CMK (cell line): Measurements from ENCODE around the gene RGL1.

ENCODE experiments used
- DNase-seq: peaks from one replicate; pipeline ENCODE4 v3.0.0-alpha.2; 2010; ENCODE audit warnings: low read depth

RGL1 gene

GRCh38 chr1:183821889-183822611 lies 17.1 kb downstream of the RGL1 start:
- DNase-seq: no peak

GRCh38 chr1:183824291-183824690 lies 19.4 kb downstream of the RGL1 start:
- DNase-seq: peak; percentile 64

GRCh38 chr1:183827801-183828200 lies 22.9 kb downstream of the RGL1 start:
- no peak for DNase-seq

GRCh38 chr1:183830389-183830788 lies 25.5 kb downstream of the RGL1 start:
- DNase-seq: no peak

- no peak for DNase-seq
Measured at GRCh38 chr1:183831311-183831710, 26.4 kb downstream of the RGL1 start.

GRCh38 chr1:183832459-183832858 lies 27.5 kb downstream of the RGL1 start:
- DNase-seq: no peak

- no peak for DNase-seq
Measured at GRCh38 chr1:183834568-183834967, 29.6 kb downstream of the RGL1 start.

GRCh38 chr1:183836598-183836997 lies 31.7 kb downstream of the RGL1 start:
- no peak for DNase-seq

- DNase-seq: no peak
Measured at GRCh38 chr1:183837062-183837461, 32.1 kb downstream of the RGL1 start.

GRCh38 chr1:183838221-183838620 lies 33.3 kb downstream of the RGL1 start:
- DNase-seq: no peak

- no peak for DNase-seq
Measured at GRCh38 chr1:183840140-183840539, 35.2 kb downstream of the RGL1 start.

GRCh38 chr1:183841550-183841949 lies 36.6 kb downstream of the RGL1 start:
- DNase-seq: no peak

GRCh38 chr1:183841950-183842794 lies 37.3 kb downstream of the RGL1 start:
- DNase-seq: peak; percentile 25

GRCh38 chr1:183842795-183843144 lies 37.9 kb downstream of the RGL1 start:
- DNase-seq: no peak

GRCh38 chr1:183844806-183845205 lies 39.9 kb downstream of the RGL1 start:
- DNase-seq: no peak

- DNase-seq: no peak
Measured at GRCh38 chr1:183845681-183846080, 40.8 kb downstream of the RGL1 start.

- DNase-seq: no peak
Measured at GRCh38 chr1:183847641-183848040, 42.7 kb downstream of the RGL1 start.

- DNase-seq: no peak
Measured at GRCh38 chr1:183850852-183851251, 45.9 kb downstream of the RGL1 start.

- DNase-seq: no peak
Measured at GRCh38 chr1:183859119-183859518, 54.2 kb downstream of the RGL1 start.

GRCh38 chr1:183859831-183860230 lies 54.9 kb downstream of the RGL1 start:
- DNase-seq: no peak

- no peak for DNase-seq
Measured at GRCh38 chr1:183862967-183863366, 58.0 kb downstream of the RGL1 start.

GRCh38 chr1:183863852-183864251 lies 58.9 kb downstream of the RGL1 start:
- DNase-seq: no peak

GRCh38 chr1:183864611-183865010 lies 59.7 kb downstream of the RGL1 start:
- no peak for DNase-seq

GRCh38 chr1:183869230-183869629 lies 64.3 kb downstream of the RGL1 start:
- no peak for DNase-seq
